Astrocyte of the cerebellum (primary cell): ENCODE measurements around the gene IRF2.

Source experiments
- DNase-seq: peaks from one replicate; pipeline ENCODE4 v3.0.0-alpha.2; 2011; ENCODE audit warnings: low read depth
- H3K4me3 ChIP-seq: 2 replicates; pipeline ENCODE4 v1.5.1; 2011; ENCODE audit warnings: mild to moderate bottlenecking, low read depth, low read length, moderate library complexity
- in situ Hi-C: cut with HindIII; loops from 2 replicates; pipeline ENCODE4 v1.10.0; 2017; ENCODE audit warnings: low sequenced_read_pairs
- TF ChIP-seq, protein P1 (sequence below): IDR thresholded peaks from 2 replicates; pipeline ENCODE4 v1.5.1; 2012; ENCODE audit warnings: low read length, low read depth, moderate library complexity, mild to moderate bottlenecking; ENCODE audit errors: missing control alignments

IRF2 gene

DNA sequence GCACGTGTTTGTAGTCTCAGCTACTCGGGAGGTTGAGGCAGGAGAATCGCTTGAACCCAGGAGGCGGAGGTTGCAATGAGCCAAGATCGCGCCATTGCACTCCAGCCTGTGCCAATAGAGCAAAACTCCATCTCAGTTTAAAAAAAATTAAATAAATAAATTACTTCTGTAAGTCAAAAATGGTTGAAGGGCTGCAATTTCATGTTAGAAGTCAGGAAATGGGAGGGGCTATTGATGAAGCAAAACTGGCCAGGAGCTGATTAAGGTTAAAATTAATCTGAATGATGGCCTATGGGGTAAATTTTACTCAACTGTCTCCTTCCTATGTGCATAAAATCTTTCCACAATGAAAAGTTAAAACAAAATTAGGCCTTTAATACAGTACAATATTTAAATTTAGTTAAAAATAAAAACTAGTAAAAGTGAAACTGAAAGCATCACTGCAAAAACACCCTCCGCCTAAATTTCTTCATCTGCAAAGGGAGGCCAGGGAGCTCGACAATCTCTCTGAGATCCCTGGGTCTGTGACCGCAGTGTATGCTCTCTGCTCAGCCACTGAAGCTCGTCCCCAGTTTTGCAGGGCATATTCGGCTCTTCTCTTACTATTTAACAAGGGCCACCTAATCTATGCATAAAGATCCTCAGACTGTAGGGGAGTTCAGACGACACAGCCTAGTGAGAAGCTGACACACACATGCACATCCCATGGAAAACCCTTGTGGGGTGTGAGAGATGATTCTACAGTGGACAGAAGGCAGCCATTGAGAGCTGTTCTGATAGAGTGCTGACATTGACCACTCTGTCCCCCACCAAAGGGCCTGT lies 57.2 kb downstream of the IRF2 start:
- H3K4me3 ChIP-seq = no peak overlapping the region
- no peak for DNase-seq
- TF ChIP-seq, protein P1, sequence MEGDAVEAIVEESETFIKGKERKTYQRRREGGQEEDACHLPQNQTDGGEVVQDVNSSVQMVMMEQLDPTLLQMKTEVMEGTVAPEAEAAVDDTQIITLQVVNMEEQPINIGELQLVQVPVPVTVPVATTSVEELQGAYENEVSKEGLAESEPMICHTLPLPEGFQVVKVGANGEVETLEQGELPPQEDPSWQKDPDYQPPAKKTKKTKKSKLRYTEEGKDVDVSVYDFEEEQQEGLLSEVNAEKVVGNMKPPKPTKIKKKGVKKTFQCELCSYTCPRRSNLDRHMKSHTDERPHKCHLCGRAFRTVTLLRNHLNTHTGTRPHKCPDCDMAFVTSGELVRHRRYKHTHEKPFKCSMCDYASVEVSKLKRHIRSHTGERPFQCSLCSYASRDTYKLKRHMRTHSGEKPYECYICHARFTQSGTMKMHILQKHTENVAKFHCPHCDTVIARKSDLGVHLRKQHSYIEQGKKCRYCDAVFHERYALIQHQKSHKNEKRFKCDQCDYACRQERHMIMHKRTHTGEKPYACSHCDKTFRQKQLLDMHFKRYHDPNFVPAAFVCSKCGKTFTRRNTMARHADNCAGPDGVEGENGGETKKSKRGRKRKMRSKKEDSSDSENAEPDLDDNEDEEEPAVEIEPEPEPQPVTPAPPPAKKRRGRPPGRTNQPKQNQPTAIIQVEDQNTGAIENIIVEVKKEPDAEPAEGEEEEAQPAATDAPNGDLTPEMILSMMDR = no peak
- in situ Hi-C loops = no loop called here

DNA sequence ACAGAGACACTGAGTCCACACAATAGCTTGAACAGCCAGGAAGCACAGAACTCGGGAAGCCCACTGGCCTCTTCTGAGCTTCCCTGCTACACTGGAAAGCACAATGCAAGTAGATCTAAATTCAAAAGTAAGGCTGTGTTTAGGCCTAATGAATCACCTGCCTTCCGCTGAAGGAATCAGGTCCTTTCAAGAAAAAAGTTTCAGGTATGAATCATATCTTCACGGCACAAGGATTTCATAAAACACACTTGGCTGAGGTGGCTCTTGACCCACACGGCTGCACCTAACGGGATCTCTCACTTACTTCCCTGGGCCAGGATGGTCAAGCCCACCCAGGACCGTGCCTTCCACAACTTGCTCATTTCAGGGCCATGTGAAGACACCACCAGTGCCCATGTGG lies 59.3 kb downstream of the IRF2 start:
- in situ Hi-C loops = no loop called here
- TF ChIP-seq, protein P1 = no peak
- no peak for DNase-seq

DNA sequence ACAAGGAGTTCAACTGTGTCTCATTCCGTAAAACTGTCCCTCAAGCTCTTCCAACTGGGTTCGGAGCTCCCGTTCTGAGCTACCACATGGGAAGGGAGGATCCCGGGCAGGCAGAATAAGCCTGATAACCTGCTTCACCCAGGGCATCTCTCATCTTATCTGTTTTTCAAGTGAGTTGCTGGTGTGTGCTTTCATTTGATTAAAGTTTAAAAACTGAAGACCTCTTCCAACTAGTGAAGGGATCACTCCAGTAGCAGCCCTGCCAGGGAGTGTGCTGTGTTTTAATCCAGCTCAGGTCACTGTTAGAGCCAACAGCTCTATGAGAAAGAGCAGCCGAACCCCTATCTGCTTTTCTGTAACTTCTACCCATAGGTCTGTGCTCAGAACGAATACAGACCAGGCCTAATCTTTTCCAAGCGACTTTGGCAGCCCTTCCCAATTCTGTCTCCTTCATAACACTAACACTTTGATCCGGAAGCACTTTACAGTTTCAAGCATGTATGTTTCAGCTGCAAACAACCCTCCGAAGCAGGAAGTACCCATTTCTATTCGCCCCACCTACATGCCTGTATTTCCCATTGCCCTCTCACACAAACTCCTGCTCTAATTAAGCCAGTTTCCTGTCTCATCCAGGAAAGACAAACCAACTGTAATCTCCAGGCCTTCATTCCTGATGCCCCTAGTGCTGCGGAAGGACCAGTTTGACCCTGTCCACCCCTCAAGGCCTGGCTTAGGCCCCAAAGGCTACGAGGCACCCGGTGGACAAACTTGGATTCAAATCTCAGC lies 60.9 kb downstream of the IRF2 start:
- TF ChIP-seq, protein P1 = no peak
- in situ Hi-C loops = no loop called here
- no peak for DNase-seq
- no peak overlapping the region for H3K4me3 ChIP-seq

More for the DNA sequence above, 59.3 kb downstream of the IRF2 start:
- H3K4me3 ChIP-seq = no peak overlapping the region

DNA sequence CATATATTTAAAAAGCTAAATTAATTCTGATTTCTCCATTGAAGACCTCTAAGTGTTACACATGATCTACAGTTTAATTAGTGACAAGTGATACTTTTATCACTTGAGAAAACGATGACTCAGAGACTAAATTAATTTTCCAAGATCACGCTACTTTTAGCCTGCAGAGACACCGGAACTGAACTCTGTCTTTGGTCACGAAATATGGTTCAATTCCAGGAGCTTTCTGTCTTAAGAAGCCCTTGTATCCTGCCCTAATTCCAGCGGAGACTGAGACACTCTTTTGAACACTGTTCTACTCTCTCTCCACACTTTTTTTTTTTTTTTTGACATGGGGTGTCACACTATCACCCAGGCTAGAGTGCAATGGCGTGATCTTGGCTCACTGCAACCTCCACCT lies 63.6 kb downstream of the IRF2 start:
- TF ChIP-seq, protein P1 = no peak
- no peak for DNase-seq
- H3K4me3 ChIP-seq = no peak overlapping the region
- in situ Hi-C loops = no loop called here

DNA sequence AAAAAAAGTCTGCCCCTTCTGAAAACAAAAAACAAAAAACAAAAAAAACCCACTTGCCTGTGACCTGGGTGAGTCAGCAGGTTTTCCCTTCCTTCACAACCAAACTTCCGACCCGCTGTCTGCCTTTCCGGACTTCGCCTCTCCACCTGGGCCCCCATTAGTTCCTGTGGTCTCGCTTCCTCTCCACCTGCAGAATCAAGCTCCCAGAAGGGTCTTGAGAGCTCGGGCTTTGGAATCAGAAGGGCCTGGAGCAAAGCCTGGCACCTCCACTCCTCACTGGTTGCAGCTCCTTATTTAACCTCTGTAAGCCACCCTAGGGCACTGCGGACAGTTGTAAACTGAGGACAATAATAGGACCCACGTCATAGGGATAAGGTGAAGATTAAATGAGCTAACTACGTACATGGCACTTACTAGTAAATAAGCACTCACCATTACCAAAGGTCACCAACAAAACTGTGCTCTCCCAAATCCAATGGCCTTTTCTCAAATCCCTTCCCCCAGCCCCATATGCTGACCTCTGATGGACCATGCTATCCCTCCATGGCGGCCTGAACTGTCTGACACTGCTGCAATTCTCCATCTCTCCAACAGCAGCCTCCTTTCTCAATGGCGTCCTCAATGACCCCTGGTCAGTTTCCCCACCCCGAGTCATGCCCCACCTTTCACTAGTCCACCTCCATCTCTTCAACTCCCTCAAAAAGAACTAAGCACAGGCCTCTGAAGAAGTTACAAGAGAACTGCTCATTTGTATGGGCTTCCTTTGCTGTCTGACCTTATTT lies 64.2 kb downstream of the IRF2 start:
- TF ChIP-seq, protein P1 = no peak
- in situ Hi-C loops = no loop called here
- no peak for DNase-seq
- H3K4me3 ChIP-seq = no peak overlapping the region

DNA sequence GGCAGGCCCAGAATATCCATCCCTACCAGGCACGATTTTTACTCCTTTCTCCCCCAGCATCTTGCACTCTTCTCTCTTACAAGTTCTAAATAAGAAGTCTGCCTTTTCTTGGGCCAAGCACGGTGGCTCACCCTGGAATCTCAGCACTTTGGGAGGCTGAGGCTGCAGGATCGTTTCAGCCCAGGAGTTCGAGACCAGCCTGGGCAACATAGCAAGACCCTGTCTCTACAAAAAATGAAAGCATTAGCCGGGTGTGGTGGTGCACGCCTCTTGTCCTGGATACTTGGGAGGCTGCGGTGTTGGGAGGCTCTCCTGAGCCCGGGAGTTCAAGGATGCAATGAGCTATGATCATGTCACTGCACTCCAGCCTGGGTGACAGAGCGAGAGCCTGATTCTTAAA lies 64.8 kb downstream of the IRF2 start:
- in situ Hi-C loops = no loop called here
- H3K4me3 ChIP-seq = no peak overlapping the region
- DNase-seq = no peak
- TF ChIP-seq, protein P1 = no peak
